Upper lobe of left lung (tissue), 4 donors: ENCODE measurements around the gene RNF212B.

Experiments used
- EP300 ChIP-seq, 4 donors: sonication (generic); formaldehyde crosslinking; IDR thresholded peaks; one replicate each; pipeline ENCODE4 v1.5.1; 2017; ENCODE audit warnings: antibody characterized with exemption in 4 of 4, control low read depth in 2 of 4
- TF ChIP-seq, protein P1 (sequence below), 6 experiments: fragments of 450-650 bp in 4 of 6; fragments of 200-600 bp in 2 of 6; sonication (generic) in 2 of 6; IDR thresholded peaks; one replicate each; pipeline ENCODE4 v1.5.1; 2016 to 2019; ENCODE audit warnings: antibody characterized with exemption in 6 of 6

DNA sequence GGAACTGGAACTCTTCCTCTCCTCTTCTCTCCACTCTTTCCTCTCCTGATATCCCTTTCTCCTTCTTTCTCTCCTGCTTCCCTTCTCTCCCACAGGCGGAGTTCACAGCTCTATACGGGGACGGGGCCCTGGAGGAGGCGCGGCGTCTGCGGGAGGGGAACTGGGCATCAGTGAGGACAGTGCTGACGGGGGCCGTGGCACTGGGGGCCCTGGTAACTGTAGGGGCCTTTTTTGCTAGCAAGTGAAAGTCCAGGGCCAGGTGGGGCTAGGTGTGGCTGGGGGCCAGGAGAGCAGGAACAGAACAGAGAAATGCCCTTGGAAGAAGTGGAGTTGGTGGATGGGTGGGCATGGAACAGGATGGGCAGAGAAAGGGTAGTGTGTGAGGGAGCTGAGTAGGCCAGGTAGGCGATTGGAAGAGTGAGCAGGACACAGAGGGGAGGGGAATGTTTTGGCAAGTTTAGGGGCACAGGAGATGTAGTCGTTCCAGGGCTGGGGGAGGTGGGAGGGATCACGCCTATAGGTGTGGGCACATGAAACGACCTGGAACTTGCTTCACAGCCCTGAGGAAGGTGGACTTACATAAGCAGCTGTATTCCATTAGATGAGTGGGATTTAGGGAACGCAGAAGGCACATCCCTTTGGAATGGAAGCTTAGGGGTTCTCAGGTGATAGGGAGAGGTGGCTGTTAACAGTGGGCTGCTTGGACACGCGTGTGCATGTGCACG, 71.1 kb downstream of the RNF212B start:
- TF ChIP-seq, protein P1, sequence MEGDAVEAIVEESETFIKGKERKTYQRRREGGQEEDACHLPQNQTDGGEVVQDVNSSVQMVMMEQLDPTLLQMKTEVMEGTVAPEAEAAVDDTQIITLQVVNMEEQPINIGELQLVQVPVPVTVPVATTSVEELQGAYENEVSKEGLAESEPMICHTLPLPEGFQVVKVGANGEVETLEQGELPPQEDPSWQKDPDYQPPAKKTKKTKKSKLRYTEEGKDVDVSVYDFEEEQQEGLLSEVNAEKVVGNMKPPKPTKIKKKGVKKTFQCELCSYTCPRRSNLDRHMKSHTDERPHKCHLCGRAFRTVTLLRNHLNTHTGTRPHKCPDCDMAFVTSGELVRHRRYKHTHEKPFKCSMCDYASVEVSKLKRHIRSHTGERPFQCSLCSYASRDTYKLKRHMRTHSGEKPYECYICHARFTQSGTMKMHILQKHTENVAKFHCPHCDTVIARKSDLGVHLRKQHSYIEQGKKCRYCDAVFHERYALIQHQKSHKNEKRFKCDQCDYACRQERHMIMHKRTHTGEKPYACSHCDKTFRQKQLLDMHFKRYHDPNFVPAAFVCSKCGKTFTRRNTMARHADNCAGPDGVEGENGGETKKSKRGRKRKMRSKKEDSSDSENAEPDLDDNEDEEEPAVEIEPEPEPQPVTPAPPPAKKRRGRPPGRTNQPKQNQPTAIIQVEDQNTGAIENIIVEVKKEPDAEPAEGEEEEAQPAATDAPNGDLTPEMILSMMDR (IDR thresholded peaks at IDR 0.05), result no peak
- TF ChIP-seq EP300 (IDR thresholded peaks at IDR 0.05), result no peak
